ENCODE measurements around the gene SUGCT. TPM values are rescaled to one million over a fixed set of nuclear protein-coding genes. Genes with fewer than 3 reads are reported as not detected.

Gene SUGCT
- polyA plus RNA-seq, 6 donors from 2014 or later, result 4.1 to 11.4 (median 9.0) TPM

- H3K27me3 Mint-ChIP-seq, result peaks cover 0 to 6% (median 4%) of the 10 kb centered on the region in 3 donors
- DNase-seq (no peak), ATAC-seq (ENCODE audit: low read depth in 2 of 2) (no peak)
- no peaks in the 10 kb centered on the region for H3K36me3 Mint-ChIP-seq
- H3K9me3 Mint-ChIP-seq, result no peaks in the 10 kb centered on the region
- no peak overlapping the region for H3K27ac Mint-ChIP-seq
- H3K4me3 Mint-ChIP-seq, result no peak overlapping the region
- H3K4me1 Mint-ChIP-seq, result no peaks in the 10 kb centered on the region
Observed at GRCh38 chr7:40760987-40761386, 626.2 kb downstream of the SUGCT start.

DNA sequence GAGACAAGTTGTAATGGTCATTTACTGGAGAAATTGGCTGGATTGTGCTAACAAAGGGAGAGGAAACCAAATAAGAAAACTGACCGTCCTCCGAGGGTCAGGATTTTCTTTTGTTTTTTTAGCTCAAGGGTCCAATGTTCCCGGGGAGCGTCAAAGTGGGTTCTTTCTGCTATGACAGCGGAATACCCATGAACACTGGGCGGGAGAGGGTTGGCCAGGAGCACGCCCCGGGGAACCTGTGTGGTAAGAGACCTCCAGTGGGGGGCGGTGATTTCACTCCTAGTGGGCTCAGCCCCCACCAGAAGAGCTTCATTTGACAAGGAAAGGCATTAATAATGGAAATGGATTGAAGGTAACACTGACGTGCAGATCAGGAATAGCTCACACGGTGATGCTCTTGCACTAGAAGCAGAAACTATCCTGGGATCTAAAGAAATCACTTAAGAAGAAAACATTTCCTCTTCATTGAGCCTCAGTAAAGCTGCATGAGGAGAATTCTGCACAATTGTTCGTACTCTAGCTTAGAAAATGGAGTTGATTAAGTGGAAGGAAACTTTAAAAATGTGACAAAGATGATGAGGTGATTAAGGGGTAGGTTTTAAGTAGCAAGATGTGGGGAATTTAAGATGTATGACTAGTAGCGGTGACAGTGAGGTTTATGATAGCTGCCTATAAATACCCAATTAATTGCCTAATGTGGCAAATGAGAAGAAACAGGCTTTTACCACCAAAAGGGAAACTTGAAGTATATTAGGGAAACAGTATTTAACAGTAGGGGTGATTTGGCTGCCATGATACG is 627.2 kb downstream of the SUGCT start:
- ATAC-seq (ENCODE audit: low read depth in 2 of 2) (no peak), DNase-seq (no peak)
- no peak overlapping the region for H3K27ac Mint-ChIP-seq
- H3K9me3 Mint-ChIP-seq, result no peaks in the 10 kb centered on the region
- no peaks in the 10 kb centered on the region for H3K4me1 Mint-ChIP-seq
- H3K27me3 Mint-ChIP-seq, result peaks cover 0 to 6% (median 4%) of the 10 kb centered on the region in 3 donors
- peak overlapping the region in 1 of 8 donors; percentile 62 for H3K4me3 Mint-ChIP-seq
- no peaks in the 10 kb centered on the region for H3K36me3 Mint-ChIP-seq

GRCh38 chr7:40763319-40764287 is 628.8 kb downstream of the SUGCT start:
- no peak for ATAC-seq (ENCODE audit: low read depth in 2 of 2)
- Mint-ChIP-seq H3K4me3 (no peak overlapping the region), H3K9me3 (no peaks in the 10 kb centered on the region), H3K36me3 (no peaks in the 10 kb centered on the region), H3K27me3 (peaks cover 0 to 6% (median 4%) of the 10 kb centered on the region in 3 donors), H3K4me1 (no peaks in the 10 kb centered on the region), H3K27ac (no peak overlapping the region)
- DNase-seq, result no peak

GRCh38 chr7:40765639-40766038 is 630.8 kb downstream of the SUGCT start:
- ATAC-seq (ENCODE audit: low read depth in 2 of 2), result no peak

GRCh38 chr7:40772096-40772495 is 637.3 kb downstream of the SUGCT start:
- Mint-ChIP-seq H3K4me3 (no peak overlapping the region), H3K4me1 (peaks cover 4 to 8% (median 5%) of the 10 kb centered on the region in 3 donors), H3K36me3 (no peaks in the 10 kb centered on the region), H3K27me3 (no peaks in the 10 kb centered on the region), H3K9me3 (no peaks in the 10 kb centered on the region), H3K27ac (no peak overlapping the region)
- ATAC-seq (ENCODE audit: low read depth in 2 of 2), result no peak
- no peak for DNase-seq

More at GRCh38 chr7:40765639-40766038, 630.8 kb downstream of the SUGCT start:
- Mint-ChIP-seq H3K27me3 (peaks cover 0 to 6% (median 4%) of the 10 kb centered on the region in 3 donors), H3K4me1 (no peaks in the 10 kb centered on the region), H3K9me3 (no peaks in the 10 kb centered on the region), H3K4me3 (no peak overlapping the region), H3K27ac (no peak overlapping the region), H3K36me3 (no peaks in the 10 kb centered on the region)
- DNase-seq, result no peak

DNA sequence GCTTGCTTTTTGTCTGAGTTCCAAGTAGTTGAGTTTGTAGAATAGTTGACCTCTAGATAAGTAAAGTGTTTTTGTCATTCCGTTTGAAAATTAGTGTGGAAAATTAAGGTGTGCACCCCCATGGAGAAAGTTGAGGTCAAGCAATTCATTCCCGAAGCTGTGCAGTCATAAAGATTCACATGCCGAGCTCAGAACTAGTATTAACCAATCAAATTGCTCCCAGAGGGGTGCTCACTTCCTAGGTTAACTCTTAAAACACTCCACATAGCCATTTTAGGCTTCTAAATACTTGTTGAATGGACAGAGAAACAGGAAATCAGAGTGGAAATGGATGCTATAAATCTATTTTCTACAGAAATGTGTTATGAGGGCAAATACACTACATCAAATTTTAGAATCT is 638.9 kb downstream of the SUGCT start:
- Mint-ChIP-seq H3K4me1 (peaks cover 4 to 11% (median 10%) of the 10 kb centered on the region in 3 donors), H3K4me3 (no peak overlapping the region), H3K36me3 (no peaks in the 10 kb centered on the region), H3K9me3 (no peaks in the 10 kb centered on the region), H3K27me3 (no peaks in the 10 kb centered on the region), H3K27ac (no peak overlapping the region)
- ATAC-seq (ENCODE audit: low read depth in 2 of 2), result no peak
- no peak for DNase-seq

GRCh38 chr7:40775877-40776276 is 641.1 kb downstream of the SUGCT start:
- peaks cover 4 to 11% (median 10%) of the 10 kb centered on the region in 3 donors for H3K4me1 Mint-ChIP-seq
- no peak for DNase-seq
- H3K4me3 Mint-ChIP-seq, result no peak overlapping the region
- no peak overlapping the region for H3K27ac Mint-ChIP-seq
- no peaks in the 10 kb centered on the region for H3K36me3 Mint-ChIP-seq
- H3K27me3 Mint-ChIP-seq, result no peaks in the 10 kb centered on the region
- H3K9me3 Mint-ChIP-seq, result no peaks in the 10 kb centered on the region
- ATAC-seq (ENCODE audit: low read depth in 2 of 2), result no peak

- no peaks in the 10 kb centered on the region for H3K36me3 Mint-ChIP-seq
- H3K4me3 Mint-ChIP-seq, result no peak overlapping the region
- H3K4me1 Mint-ChIP-seq, result peaks cover 4 to 11% (median 10%) of the 10 kb centered on the region in 3 donors
- H3K27me3 Mint-ChIP-seq, result no peaks in the 10 kb centered on the region
- DNase-seq, result no peak
- H3K27ac Mint-ChIP-seq, result no peak overlapping the region
- no peaks in the 10 kb centered on the region for H3K9me3 Mint-ChIP-seq
- ATAC-seq (ENCODE audit: low read depth in 2 of 2), result no peak
Observed at GRCh38 chr7:40777730-40778312, 643.0 kb downstream of the SUGCT start.

DNA sequence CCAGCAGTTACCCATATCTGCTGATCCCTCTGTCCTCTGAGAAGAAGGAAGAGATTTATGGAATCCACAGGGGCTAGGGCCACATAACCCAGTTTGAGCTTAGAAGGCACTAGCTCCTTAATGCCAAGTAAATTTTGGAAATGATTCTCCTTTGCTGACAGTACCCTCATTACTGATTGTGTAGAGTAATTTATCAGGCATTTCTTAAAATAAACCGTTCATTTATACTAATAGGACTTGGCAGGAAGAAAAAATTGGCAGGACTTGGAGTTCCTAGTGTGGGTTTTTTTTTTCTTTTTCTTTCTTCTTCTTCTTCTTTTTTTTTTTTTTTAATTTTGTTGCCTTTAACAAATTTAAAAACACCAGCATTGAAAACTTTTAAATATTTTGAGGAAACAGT is 645.7 kb downstream of the SUGCT start:
- no peak for ATAC-seq (ENCODE audit: low read depth in 2 of 2)
- no peak overlapping the region for H3K4me3 Mint-ChIP-seq

GRCh38 chr7:40782836-40783235 is 648.0 kb downstream of the SUGCT start:
- H3K9me3 Mint-ChIP-seq, result no peaks in the 10 kb centered on the region
- ATAC-seq (ENCODE audit: low read depth in 2 of 2), result no peak
- no peak overlapping the region for H3K4me3 Mint-ChIP-seq
- H3K36me3 Mint-ChIP-seq, result no peaks in the 10 kb centered on the region
- peaks cover 0 to 3% (median 0%) of the 10 kb centered on the region in 3 donors for H3K4me1 Mint-ChIP-seq
- DNase-seq, result no peak
- H3K27ac Mint-ChIP-seq, result no peak overlapping the region
- no peaks in the 10 kb centered on the region for H3K27me3 Mint-ChIP-seq

More for the DNA sequence above, 645.7 kb downstream of the SUGCT start:
- no peak for DNase-seq
- Mint-ChIP-seq H3K27ac (no peak overlapping the region), H3K36me3 (no peaks in the 10 kb centered on the region), H3K4me1 (peaks cover 4 to 11% (median 10%) of the 10 kb centered on the region in 3 donors), H3K9me3 (no peaks in the 10 kb centered on the region), H3K27me3 (no peaks in the 10 kb centered on the region)

GRCh38 chr7:40784176-40784575 is 649.4 kb downstream of the SUGCT start:
- Mint-ChIP-seq H3K27me3 (no peaks in the 10 kb centered on the region), H3K4me3 (no peak overlapping the region), H3K36me3 (no peaks in the 10 kb centered on the region), H3K9me3 (no peaks in the 10 kb centered on the region), H3K27ac (no peak overlapping the region), H3K4me1 (no peaks in the 10 kb centered on the region)
- ATAC-seq (ENCODE audit: low read depth in 2 of 2) (no peak), DNase-seq (no peak)

DNA sequence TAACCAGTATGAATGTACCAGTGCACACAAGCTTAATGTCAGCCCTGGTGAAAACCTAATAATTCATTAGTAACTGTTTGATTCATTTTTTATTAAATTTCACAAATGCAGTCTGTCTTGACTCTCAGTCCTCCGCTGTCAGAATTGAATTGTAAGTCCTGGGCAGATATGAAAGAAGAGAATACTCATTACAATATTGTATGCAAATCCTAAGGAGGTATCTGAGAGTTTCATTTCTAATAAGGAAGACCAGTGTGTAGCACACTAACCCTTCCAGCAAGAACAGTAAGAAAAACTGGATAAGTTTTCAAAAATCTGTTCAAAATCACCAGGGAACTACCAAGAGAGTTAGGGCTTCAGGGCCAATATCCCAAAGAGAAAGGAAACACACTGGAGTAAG is 652.1 kb downstream of the SUGCT start:
- Mint-ChIP-seq H3K4me1 (no peaks in the 10 kb centered on the region), H3K36me3 (no peaks in the 10 kb centered on the region), H3K9me3 (peaks cover 0 to 12% (median 2%) of the 10 kb centered on the region in 7 donors), H3K4me3 (no peak overlapping the region), H3K27me3 (no peaks in the 10 kb centered on the region), H3K27ac (no peak overlapping the region)
- ATAC-seq (ENCODE audit: low read depth in 2 of 2) (no peak), DNase-seq (no peak)

GRCh38 chr7:40793132-40793531 is 658.3 kb downstream of the SUGCT start:
- Mint-ChIP-seq H3K27ac (no peak overlapping the region), H3K36me3 (no peaks in the 10 kb centered on the region), H3K27me3 (peaks cover 0 to 8% (median 3%) of the 10 kb centered on the region in 3 donors), H3K4me1 (no peaks in the 10 kb centered on the region), H3K9me3 (peaks cover 0 to 12% (median 2%) of the 10 kb centered on the region in 7 donors), H3K4me3 (no peak overlapping the region)
- no peak for ATAC-seq (ENCODE audit: low read depth in 2 of 2)
- no peak for DNase-seq
